ENCODE measurements around the gene IQCH.

DNA sequence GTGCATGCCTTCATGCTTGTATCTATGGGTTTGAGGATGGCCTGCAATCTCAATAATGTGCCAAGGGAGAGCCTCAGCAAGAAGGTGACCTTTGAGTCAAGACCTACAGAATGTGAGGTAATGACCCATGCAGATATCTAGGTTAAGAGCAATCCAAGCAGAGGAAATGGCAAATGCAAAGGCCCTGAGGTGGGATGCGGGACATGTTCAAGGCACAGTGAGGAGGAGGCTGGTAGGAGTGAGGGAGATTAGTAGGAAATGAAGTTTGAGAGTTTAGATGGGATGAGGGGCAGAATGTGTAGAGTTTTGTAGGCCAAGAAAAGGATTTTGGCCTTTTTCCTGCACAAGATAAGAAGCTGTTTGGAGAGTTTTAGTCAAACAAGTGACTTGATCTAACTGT, 283.2 kb downstream of the IQCH start:
- no peak for TF ChIP-seq POLR2A (IDR thresholded peaks at IDR 0.05)
- TF ChIP-seq, protein P1, sequence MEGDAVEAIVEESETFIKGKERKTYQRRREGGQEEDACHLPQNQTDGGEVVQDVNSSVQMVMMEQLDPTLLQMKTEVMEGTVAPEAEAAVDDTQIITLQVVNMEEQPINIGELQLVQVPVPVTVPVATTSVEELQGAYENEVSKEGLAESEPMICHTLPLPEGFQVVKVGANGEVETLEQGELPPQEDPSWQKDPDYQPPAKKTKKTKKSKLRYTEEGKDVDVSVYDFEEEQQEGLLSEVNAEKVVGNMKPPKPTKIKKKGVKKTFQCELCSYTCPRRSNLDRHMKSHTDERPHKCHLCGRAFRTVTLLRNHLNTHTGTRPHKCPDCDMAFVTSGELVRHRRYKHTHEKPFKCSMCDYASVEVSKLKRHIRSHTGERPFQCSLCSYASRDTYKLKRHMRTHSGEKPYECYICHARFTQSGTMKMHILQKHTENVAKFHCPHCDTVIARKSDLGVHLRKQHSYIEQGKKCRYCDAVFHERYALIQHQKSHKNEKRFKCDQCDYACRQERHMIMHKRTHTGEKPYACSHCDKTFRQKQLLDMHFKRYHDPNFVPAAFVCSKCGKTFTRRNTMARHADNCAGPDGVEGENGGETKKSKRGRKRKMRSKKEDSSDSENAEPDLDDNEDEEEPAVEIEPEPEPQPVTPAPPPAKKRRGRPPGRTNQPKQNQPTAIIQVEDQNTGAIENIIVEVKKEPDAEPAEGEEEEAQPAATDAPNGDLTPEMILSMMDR (IDR thresholded peaks at IDR 0.05): no peak
- no peak for TF ChIP-seq POLR2AphosphoS5 (IDR thresholded peaks at IDR 0.05)
